Activated CD4-positive, alpha-beta T cell treated with anti-CD3 and anti-CD28 coated beads for 4 hours (primary cell): Measurements from ENCODE around the gene ASF1B.
"Not testable (repeated sequence)": the region's sequence is repeated elsewhere in the genome, so short reads cannot be mapped to it uniquely, and the experiment has no call there.

Source experiments
- DNase-seq, 2 donors: peaks; one replicate each; pipeline ENCODE4 v3.0.0-alpha.2; 2020

ASF1B gene

DNA sequence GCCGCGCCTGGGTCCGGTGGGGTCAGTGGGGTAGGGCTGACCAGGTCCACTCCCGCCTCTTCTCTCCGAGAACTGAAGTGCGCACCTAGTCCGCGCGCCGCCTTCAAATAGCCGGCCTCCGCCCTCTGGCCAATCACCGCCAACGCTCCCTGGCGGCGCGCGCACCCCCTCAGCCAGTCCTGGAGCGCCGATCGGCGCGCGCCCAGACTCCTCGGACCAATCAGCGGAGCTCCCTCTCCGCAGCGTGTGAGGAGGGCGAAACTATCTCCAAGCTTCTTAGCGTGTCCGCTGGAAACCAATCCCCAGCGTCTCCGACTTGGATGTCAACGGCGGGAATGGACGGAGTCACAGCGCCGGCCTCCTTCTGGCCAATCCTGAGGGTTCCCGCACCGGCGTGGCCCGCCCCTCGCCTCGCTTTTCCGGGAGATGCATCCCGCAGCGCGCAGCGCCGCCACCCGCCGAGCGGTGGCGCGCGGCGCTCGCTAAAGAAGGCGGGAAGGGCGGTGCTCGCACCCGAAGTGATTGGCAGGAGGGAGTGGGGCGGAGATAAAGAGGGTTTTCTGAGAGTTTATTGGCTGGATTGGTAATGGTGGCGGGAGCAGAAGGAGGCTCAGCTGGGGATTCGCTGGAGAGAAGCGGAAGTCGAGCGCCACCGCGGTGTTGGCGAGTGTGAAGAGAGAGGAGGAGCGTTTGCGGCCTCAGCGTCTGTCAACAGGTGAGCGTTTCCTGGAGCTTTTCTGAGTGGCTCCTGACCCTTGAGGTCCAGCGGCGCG lies at the start of gene ASF1B:
TSS of gene ASF1B (minus strand) at position 81 of the 773 bp plus-strand sequence. CDS start 133 bp downstream, outside the sequence.
- peak; percentile 94 to 96 for DNase-seq

GRCh38 chr19:14185691-14186090 lies 49.3 kb upstream of the ASF1B start:
- DNase-seq: not testable (repeated sequence)

DNA sequence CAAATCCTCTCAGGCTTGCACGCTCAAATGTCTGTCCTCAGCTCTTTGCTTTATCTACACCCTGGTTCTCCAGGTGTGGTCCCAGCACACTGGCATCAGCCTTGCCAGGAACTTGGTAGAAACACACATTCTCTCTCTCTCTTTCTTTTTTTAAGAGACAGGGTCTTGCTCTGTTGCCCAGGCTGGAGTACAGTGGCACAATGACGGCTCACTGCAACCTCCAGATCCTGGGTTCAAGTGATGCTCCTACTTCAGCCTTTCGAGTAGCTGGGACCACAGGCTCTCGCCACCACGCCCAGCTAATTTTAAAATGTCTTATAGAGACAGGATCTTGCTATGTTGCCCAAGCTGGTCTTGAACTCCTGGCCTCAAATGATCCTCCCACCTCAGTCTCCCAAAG lies 48.8 kb upstream of the ASF1B start:
- DNase-seq: no peak

GRCh38 chr19:14183741-14184350 lies 47.5 kb upstream of the ASF1B start:
- no peak for DNase-seq

- no peak for DNase-seq
Measured at GRCh38 chr19:14182476-14182875, 46.1 kb upstream of the ASF1B start.

GRCh38 chr19:14181906-14182305 lies 45.5 kb upstream of the ASF1B start:
- no peak for DNase-seq

- not testable (repeated sequence) for DNase-seq
Measured at GRCh38 chr19:14181199-14181598, 44.8 kb upstream of the ASF1B start.

DNA sequence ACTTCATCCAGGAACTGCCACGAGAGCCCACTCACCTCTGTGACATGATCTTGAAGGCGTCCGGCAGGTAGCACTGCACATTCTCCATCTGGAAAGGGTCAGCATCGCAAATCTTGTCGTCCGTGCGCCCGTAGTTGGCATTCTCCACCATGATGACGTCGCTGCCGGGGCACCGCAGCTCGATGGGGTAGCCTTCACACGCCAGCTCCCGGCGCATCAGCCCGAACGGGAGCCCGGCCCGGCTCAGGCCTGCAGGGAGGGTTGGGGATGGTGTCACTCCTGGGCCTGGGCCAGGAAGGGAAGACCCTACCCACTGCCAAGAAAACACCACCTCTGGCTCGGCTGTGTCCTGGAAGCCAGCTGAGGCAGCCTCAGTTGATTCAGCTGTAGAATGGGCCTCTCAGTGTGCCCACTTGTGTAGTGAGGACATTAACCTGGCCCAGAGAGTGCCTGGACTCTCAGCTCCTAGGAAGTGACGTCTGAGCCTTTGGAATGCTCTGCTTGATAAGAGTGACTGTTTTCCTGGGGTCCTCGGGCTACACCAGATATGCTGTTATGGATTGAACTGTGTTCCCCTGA lies 41.2 kb upstream of the ASF1B start:
- no peak for DNase-seq

DNA sequence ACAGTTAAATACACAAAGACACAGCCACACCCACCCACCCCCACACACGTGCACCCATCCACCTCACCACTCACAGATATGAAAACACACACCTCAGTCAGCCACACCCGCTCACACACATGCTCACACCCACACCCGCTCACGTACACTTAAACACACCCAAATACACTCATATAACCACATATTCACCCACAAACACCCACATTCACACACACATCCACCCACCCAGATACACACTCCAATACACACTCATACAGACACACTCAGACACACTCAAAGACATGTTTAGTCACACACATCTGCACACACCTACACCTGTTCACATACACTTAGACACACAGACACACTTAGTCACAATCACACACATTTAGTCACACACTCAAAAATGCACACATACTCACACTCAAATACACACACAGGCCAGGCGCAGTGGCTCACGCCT lies 39.0 kb upstream of the ASF1B start:
- peak in 1 of 2 donors; percentile 21 for DNase-seq

DNA sequence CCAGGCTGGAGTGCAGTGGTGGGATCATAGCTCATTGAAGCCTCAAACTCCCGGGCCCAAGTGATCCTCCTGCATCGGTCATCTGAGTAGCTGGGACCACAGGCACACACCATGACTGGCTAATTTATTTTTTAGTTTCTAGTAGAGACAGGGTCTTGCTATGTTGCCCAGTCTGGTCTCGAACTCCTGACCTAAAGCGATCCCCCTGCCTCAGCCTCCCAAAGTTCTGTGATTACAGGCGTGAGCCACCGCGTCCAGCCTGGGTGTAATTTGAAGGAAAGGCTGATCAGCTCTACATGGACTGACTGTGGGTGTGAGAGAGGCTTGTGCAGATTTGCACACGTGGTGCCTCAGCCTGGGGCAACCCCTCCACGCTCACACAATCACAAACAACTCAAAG lies 38.5 kb upstream of the ASF1B start:
- no peak for DNase-seq

DNA sequence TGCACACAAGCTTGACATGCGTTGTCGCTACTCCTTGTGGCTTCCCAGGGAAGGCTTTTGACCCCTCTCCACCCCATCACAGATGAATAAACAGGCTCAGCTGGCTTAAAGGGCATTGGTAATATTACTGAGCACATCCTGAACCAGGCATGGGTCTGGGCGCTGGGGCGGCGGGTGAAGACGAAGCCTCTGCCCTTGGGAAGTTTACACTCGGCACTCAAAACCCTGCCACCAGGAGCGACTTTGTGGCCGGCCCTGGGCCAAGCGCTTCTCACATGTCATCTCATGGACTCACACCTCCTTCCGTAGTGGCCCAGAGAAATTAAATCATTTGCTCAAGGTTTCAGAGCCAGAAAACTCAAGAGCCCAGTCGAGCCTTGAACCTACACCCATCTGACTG lies 32.6 kb upstream of the ASF1B start:
- no peak for DNase-seq

DNA sequence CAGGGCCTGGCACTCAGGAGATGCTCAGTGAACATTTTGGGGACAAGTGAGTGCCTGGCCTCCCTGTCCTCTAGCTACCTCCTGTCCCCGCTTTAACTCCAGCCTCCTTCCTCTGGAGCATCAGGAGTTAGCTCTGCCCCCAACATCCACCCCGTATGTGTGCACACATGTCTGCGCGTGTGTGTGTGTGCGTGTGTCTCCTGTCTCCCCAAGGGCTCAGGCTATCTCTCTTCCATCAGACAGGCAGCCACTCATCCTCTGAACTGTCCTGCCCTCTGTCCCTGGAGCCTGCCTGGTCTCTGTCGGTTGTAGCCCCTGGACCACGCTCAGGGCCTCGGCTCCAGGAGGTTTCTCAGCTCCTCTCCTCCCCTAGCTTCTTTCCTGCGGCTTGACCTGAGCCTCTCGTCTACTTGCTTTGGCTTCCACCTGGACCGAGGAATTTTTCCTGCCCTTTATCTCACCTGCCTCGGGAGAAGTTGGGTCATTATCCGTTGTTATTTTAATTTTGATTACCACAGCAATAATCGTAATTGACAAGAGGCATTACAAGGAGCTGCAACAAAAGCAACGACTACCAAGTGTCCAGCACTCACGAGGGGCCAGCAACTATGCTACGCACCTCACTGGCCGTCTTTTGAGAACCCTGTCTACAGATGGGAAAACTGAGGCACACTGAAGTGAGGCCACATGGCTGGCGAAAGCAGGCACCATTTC lies 32.0 kb upstream of the ASF1B start:
- no peak for DNase-seq

DNA sequence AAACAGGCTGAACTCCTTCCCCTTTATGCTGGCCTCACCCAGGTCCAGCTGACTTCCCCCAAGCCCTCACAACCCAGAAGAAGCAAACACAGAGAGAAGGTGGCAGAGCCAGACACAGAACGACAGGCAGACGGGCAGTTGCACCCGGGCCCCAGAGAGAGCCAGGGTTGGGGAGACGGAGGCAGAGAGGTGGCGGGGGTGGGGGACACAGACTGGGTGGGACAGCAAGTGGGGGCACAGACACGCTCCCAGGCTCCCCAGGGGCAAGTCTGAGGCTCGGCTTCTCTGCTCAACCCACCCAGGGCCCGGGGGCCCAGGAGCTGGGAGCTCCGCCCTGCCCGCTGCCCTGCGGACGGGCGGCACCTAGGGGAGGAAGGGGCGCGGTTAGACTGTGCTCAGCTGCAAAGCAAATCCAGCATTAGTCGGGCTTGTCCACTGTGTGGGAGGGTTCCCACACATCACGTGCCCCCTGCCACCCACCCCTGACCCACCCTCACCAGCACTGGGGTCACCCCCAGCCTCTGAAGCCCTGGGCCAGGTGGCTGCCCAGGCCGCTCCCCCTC lies 31.3 kb upstream of the ASF1B start:
- peak in 1 of 2 donors; percentile 18 for DNase-seq

DNA sequence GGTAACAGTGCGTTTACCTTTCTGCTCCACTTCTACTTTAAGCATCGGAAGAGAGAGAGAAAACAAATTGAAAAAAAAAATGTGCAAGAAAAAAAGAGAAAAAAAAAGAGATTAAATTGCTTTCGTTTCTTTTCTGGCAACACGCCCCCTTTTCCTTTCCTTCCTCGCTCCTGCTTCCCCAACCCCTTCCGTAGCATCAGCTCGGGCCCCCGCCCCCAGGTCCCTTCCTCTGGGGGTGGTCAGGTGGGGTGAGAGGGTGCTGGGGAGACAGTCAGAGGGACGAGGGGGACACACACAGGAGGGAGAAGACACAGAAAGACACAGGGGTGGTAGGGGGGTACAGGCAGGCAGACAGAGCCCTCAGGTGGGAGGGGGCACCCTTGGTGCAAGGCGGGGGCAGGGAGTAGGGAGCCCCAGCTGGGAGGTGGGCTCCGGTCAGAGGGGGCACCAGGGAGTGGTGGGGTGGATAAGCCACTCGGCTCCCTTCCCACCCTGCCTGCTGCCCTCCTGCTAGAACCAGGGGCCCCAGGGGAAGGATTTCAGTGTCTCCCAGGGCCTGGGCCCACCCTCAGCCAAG lies 30.7 kb upstream of the ASF1B start:
- peak in 1 of 2 donors; percentile 14 for DNase-seq

GRCh38 chr19:14165990-14166830 lies 29.8 kb upstream of the ASF1B start:
- no peak for DNase-seq

GRCh38 chr19:14164724-14165493 lies 28.5 kb upstream of the ASF1B start:
- DNase-seq: no peak

- no peak for DNase-seq
Measured at GRCh38 chr19:14164082-14164481, 27.7 kb upstream of the ASF1B start.

GRCh38 chr19:14162871-14163297 lies 26.5 kb upstream of the ASF1B start:
- DNase-seq: no peak

DNA sequence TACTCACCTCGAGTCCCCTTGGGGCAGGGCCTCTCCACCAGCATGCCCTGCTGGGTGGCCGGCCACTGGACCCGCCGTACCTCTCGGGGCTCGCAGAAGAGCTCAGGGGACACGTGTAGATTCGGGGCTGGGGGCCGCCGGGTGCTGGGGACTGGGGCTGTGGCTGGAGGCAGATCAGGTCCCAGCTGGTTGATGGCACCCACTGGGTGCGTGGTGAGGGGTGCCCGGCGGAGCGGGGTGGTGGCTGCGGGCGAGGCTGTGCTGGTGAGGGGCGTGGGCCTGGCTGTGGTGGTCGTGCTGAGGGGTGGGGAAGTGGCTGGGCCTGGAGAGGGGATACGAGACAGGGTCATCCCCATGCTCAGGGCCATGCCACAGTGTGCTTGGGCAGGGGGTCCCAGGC lies 24.9 kb upstream of the ASF1B start:
- DNase-seq: no peak

DNA sequence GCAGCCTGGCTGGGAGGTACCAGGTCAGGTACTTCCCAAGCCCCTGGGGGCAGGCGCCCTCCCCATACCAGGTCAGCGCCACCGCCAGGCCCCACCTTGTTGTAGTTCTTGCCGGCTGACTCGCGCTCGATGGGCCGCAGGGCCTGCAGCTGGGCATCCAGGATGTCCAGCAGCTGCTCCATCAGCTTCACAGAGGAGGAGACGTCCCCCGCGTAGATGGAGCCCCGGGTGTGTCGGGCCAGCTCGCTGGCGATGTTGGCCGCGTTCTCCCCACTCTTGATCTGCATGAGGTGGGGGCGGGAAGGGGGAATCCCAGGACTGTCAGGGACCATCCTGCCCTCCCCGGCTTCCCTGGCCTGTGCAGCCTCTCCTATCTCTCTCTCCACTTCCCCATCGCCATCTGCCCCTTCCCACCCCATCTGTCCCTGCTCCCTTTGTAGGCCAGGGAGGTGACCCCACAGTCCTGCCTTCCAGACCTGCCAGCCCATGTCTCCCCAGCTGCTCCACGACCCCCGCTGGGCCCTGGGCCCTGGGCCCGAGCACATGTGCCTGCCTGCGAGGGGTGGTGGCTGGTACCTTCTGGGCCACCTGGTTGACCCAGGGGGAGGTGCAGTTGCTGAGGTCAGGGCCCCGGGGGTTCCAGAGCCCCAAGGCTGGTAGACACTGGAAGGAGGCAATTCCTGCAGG lies 23.8 kb upstream of the ASF1B start:
- no peak for DNase-seq
